Measurements from ENCODE around the gene KDSR. TPM values are rescaled to one million over a fixed set of nuclear protein-coding genes. Genes with fewer than 3 reads are reported as not detected.

The KDSR gene
- total and polyA plus RNA-seq, 2 donors (not counting 1 experiment from before 2014, with no cell fraction given), result 6.4 to 21.1 TPM

DNA sequence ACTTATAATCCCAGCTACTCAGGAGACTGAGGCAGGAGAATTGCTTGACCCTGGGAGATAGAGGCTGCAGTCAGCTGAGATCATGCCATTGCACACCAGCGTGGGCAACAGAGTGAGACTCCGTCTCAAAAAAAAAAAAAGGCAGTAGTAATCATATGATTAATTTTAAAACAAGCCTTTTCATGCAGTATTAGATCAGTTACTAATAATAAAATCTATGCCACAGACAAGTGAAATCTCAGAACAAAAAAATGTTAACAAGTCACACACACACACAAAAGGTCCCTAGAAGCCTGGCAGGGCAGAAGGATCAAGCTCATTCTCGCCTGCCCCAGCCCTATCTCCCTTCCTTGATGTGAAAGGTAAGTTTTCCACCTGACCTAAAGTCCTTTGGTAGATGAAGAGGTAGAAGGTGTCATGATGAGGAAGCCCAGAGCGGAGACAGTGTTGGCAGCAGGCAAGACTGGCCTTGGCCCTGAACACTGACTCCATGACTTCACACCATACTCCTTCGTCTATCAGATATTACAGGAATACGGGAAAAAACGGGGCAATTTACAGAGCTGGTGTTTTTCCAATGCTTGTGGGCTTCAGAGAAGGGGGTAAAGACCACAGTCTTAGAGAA is 10.6 kb downstream of the KDSR start:
- CTCF ChIA-PET, result interaction anchor here (1.6 kb wide), 1 partner anchor 15 kb away, joined by 7 read pairs; no protein-coding TSS in a partner anchor
- H3K36me3 ChIP-seq (replicated peaks in 1 of 2; ENCODE audit: control extremely low read depth in 1 of 2, control insufficient read depth in 1 of 2, extremely low read depth in 1 of 2, insufficient read depth in 2 of 2, low read length in 1 of 2), result peaks cover 3 to 17% of the 10 kb centered on the region in 2 experiments
- H3K27me3 Mint-ChIP-seq, result no peaks in the 10 kb centered on the region

DNA sequence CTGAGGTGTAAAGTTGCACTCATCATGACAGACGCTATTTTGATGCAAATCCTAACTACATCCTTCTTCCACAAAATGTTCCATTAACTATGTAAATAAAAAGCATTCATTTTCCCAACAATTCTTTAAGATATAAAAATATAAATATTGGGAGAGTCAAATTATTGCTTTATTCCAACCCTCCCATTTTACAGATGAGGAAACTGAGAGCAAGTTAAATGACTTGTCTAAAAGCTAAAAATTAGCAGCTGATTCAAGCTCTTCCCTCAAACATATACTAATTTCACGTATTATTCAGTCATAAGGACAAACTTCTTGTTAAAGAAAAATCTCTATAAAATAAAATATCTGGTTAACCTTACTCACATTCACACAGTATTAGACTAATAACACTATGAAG is 16.8 kb downstream of the KDSR start:
- no peaks in the 10 kb centered on the region for H3K9me3 Mint-ChIP-seq (ENCODE audit: insufficient read depth)
- intact Hi-C loops (cut with micrococcal nuclease), result no loop called here
- DNase-seq (no peak), ATAC-seq (ENCODE audit: low read depth) (no peak)
- Histone ChIP-seq H3K79me2 (ENCODE audit: control insufficient read depth, insufficient read depth, low read length) (no peaks in the 10 kb centered on the region), H4K20me1 (ENCODE audit: control insufficient read depth, insufficient read depth, low read length, poor library complexity, severe bottlenecking) (no peaks in the 10 kb centered on the region), H3K9ac (ENCODE audit: low read length) (no peak overlapping the region), H3K4me2 (replicated peaks; ENCODE audit: low read depth, low read length, poor library complexity, severe bottlenecking) (no peak overlapping the region), H3K9me3 (ENCODE audit: control extremely low read depth in 1 of 3, control insufficient read depth in 2 of 3, insufficient read depth in 1 of 3, low read length in 2 of 3) (no peaks in the 10 kb centered on the region), H2AFZ (ENCODE audit: insufficient read depth, low read depth, low read length, poor library complexity, severe bottlenecking) (no peak overlapping the region), H3K4me3 (ENCODE audit: control extremely low read depth in 1 of 5, extremely low read depth in 1 of 5, insufficient read depth in 1 of 5, low read depth in 2 of 5, low read length in 4 of 5) (no peak overlapping the region), H3K4me1 (ENCODE audit: control insufficient read depth in 2 of 2, insufficient read depth in 2 of 2, low read length in 2 of 2) (peaks cover 5 to 7% of the 10 kb centered on the region in 2 donors), H3K27me3 (replicated peaks in 1 of 4; ENCODE audit: control extremely low read depth in 1 of 4, control insufficient read depth in 3 of 4, insufficient read depth in 4 of 4, low read length in 3 of 4) (no peaks in the 10 kb centered on the region), H3K36me3 (replicated peaks in 1 of 2; ENCODE audit: control extremely low read depth in 1 of 2, control insufficient read depth in 1 of 2, extremely low read depth in 1 of 2, insufficient read depth in 2 of 2, low read length in 1 of 2) (peaks cover 1 to 36% of the 10 kb centered on the region in 2 experiments), H3K27ac (ENCODE audit: low read length in 2 of 2) (no peak overlapping the region)
- H3K27me3 Mint-ChIP-seq, result no peaks in the 10 kb centered on the region
- no peak overlapping the region for H3K4me3 Mint-ChIP-seq
- H3K27ac Mint-ChIP-seq, result no peak overlapping the region
- WGBS (ENCODE audit: insufficient coverage), result no CpG with 5 or more reads among the region's 2 CpGs
- TF ChIP-seq, protein P1, sequence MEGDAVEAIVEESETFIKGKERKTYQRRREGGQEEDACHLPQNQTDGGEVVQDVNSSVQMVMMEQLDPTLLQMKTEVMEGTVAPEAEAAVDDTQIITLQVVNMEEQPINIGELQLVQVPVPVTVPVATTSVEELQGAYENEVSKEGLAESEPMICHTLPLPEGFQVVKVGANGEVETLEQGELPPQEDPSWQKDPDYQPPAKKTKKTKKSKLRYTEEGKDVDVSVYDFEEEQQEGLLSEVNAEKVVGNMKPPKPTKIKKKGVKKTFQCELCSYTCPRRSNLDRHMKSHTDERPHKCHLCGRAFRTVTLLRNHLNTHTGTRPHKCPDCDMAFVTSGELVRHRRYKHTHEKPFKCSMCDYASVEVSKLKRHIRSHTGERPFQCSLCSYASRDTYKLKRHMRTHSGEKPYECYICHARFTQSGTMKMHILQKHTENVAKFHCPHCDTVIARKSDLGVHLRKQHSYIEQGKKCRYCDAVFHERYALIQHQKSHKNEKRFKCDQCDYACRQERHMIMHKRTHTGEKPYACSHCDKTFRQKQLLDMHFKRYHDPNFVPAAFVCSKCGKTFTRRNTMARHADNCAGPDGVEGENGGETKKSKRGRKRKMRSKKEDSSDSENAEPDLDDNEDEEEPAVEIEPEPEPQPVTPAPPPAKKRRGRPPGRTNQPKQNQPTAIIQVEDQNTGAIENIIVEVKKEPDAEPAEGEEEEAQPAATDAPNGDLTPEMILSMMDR (IDR thresholded peaks at IDR 0.05), result no peak
- TF ChIP-seq EZH2 (IDR thresholded peaks at IDR 0.05; ENCODE audit: borderline replicate concordance, insufficient read depth, low read depth, low read length, poor library complexity, severe bottlenecking), result no peak
- POLR2A ChIA-PET, result no interaction called here
- CTCF ChIA-PET, result interaction anchor here (1.2 to 1.8 kb wide), 3 partner anchors 10 to 334 kb away, joined by 3 to 7 read pairs (median 7); no protein-coding TSS in a partner anchor
- H3K4me1 Mint-ChIP-seq, result peaks cover 6% of the 10 kb centered on the region

More for the DNA sequence above, 10.6 kb downstream of the KDSR start:
- no CpG with 5 or more reads among the region's 7 CpGs for WGBS (ENCODE audit: insufficient coverage)
- POLR2A ChIA-PET, result no interaction called here
- Histone ChIP-seq H3K9ac (ENCODE audit: low read length) (no peak overlapping the region), H3K4me3 (ENCODE audit: control extremely low read depth in 1 of 5, extremely low read depth in 1 of 5, insufficient read depth in 1 of 5, low read depth in 2 of 5, low read length in 4 of 5) (no peak overlapping the region), H2AFZ (ENCODE audit: insufficient read depth, low read depth, low read length, poor library complexity, severe bottlenecking) (no peak overlapping the region), H3K9me3 (ENCODE audit: control extremely low read depth in 1 of 3, control insufficient read depth in 2 of 3, insufficient read depth in 1 of 3, low read length in 2 of 3) (no peaks in the 10 kb centered on the region), H3K27me3 (replicated peaks in 1 of 4; ENCODE audit: control extremely low read depth in 1 of 4, control insufficient read depth in 3 of 4, insufficient read depth in 4 of 4, low read length in 3 of 4) (no peaks in the 10 kb centered on the region), H4K20me1 (ENCODE audit: control insufficient read depth, insufficient read depth, low read length, poor library complexity, severe bottlenecking) (no peaks in the 10 kb centered on the region), H3K27ac (ENCODE audit: low read length in 2 of 2) (no peak overlapping the region), H3K4me2 (replicated peaks; ENCODE audit: low read depth, low read length, poor library complexity, severe bottlenecking) (no peak overlapping the region), H3K4me1 (ENCODE audit: control insufficient read depth in 2 of 2, insufficient read depth in 2 of 2, low read length in 2 of 2) (no peaks in the 10 kb centered on the region), H3K79me2 (ENCODE audit: control insufficient read depth, insufficient read depth, low read length) (no peaks in the 10 kb centered on the region)
- H3K9me3 Mint-ChIP-seq (ENCODE audit: insufficient read depth), result no peaks in the 10 kb centered on the region
- intact Hi-C loops (cut with micrococcal nuclease), result no loop called here
- H3K4me3 Mint-ChIP-seq, result no peak overlapping the region
- TF ChIP-seq, protein P1 (IDR thresholded peaks at IDR 0.05), result no peak
- TF ChIP-seq EZH2 (IDR thresholded peaks at IDR 0.05; ENCODE audit: borderline replicate concordance, insufficient read depth, low read depth, low read length, poor library complexity, severe bottlenecking), result no peak
- no peaks in the 10 kb centered on the region for H3K4me1 Mint-ChIP-seq
- no peak for ATAC-seq (ENCODE audit: low read depth)
- no peak for DNase-seq
- H3K27ac Mint-ChIP-seq, result no peak overlapping the region

Measured in B cell (primary cell).